Body of pancreas (tissue), 4 donors: ENCODE data around the gene MYO7B. TPM values are rescaled to one million over a fixed set of nuclear protein-coding genes. Genes with fewer than 3 reads are reported as not detected.

Source experiments
- ATAC-seq: fragments of 150-250 bp; one replicate; pipeline ENCODE4 v1.9.1; 2016
- DNase-seq, 4 donors: peaks; one replicate each; pipeline ENCODE4 v3.0.0-alpha.2; 2019
- H3K27ac ChIP-seq, 4 donors: fragments of 200-600 bp; sonication (generic); 1 replicate in 3 of 4; 2 replicates in 1 of 4; pipeline versions ENCODE4 v1.5.1 to v1.6.1; 2016 to 2019; ENCODE audit warnings: mild to moderate bottlenecking in 1 of 4, mixed read lengths in 1 of 4, moderate library complexity in 1 of 4
- H3K27me3 ChIP-seq, 2 donors: fragments of 200-600 bp; sonication (generic); one replicate each; pipeline ENCODE4 v1.6.0; 2016; ENCODE audit warnings: mild to moderate bottlenecking in 1 of 2
- H3K36me3 ChIP-seq, 2 donors: fragments of 200-600 bp; sonication (generic); replicated peaks in 1 of 2; 2 replicates each; pipeline ENCODE4 v1.5.1; 2016; ENCODE audit warnings: low read depth in 2 of 2; ENCODE audit not compliant: insufficient read depth in 1 of 2
- H3K4me1 ChIP-seq: fragments of 200-600 bp; sonication (generic); one replicate; pipeline ENCODE4 v1.6.0; 2016
- H3K4me3 ChIP-seq, 2 donors: fragments of 200-600 bp; sonication (generic); 1 replicate in 1 of 2; 2 replicates in 1 of 2; pipeline ENCODE4 v1.5.1; 2016 to 2019
- H3K9me3 ChIP-seq, 3 donors: fragments of 200-600 bp; sonication (generic); 1 replicate in 2 of 3; 2 replicates in 1 of 3; pipeline ENCODE4 v1.5.1; 2016
- POLR2A ChIP-seq, 3 donors: fragments of 450-650 bp; IDR thresholded peaks; one replicate each; pipeline ENCODE4 v1.6.1; 2016; ENCODE audit warnings: antibody characterized with exemption in 3 of 3, mild to moderate bottlenecking in 2 of 3
- WGBS, 2 donors: methylation state at CpG; one replicate each; pipeline ENCODE4 v1.1.5; 2017; 5-methylcytosine and 5-hydroxymethylcytosine counted together
- intact Hi-C: fragments of 100-400 bp; cut with DNase I; formaldehyde crosslinking; loops from one replicate; pipeline ENCODE4 v1.15.1; 2023
- total RNA-seq, 2 donors: library from RNA; depleted of rRNA; stranded (reverse); fragments of >200 nt; gene quantifications; one replicate each; pipeline ENCODE4 v1.1.0, GENCODE V29; 2016
- TF ChIP-seq, protein P1 (sequence below), 7 experiments: fragments of 450-650 bp in 4 of 7; fragments of 200-600 bp in 3 of 7; sonication (generic) in 3 of 7; IDR thresholded peaks; one replicate each; pipeline ENCODE4 v1.5.1; 2016 to 2019; ENCODE audit warnings: antibody characterized with exemption in 7 of 7

The MYO7B gene
- total RNA-seq, 2 donors from 2014 or later: 0.33 to 1.8 TPM

GRCh38 chr2:127650041-127650784 lies 114.7 kb downstream of the MYO7B start:
- Histone ChIP-seq H3K4me3 (no peak overlapping the region), H3K9me3 (no peaks in the 10 kb centered on the region), H3K27me3 (no peaks in the 10 kb centered on the region), H3K27ac (no peak overlapping the region), H3K36me3 (no peaks in the 10 kb centered on the region), H3K4me1 (peaks cover 12% of the 10 kb centered on the region)
- intact Hi-C loops: no loop called here
- DNase-seq: no peak
- 49 to 54% methylated on average over 6 to 17 of the region's 17 CpGs for WGBS, 2 donors
- no peak for ATAC-seq
- TF ChIP-seq POLR2A (IDR thresholded peaks at IDR 0.05): no peak
- TF ChIP-seq, protein P1, sequence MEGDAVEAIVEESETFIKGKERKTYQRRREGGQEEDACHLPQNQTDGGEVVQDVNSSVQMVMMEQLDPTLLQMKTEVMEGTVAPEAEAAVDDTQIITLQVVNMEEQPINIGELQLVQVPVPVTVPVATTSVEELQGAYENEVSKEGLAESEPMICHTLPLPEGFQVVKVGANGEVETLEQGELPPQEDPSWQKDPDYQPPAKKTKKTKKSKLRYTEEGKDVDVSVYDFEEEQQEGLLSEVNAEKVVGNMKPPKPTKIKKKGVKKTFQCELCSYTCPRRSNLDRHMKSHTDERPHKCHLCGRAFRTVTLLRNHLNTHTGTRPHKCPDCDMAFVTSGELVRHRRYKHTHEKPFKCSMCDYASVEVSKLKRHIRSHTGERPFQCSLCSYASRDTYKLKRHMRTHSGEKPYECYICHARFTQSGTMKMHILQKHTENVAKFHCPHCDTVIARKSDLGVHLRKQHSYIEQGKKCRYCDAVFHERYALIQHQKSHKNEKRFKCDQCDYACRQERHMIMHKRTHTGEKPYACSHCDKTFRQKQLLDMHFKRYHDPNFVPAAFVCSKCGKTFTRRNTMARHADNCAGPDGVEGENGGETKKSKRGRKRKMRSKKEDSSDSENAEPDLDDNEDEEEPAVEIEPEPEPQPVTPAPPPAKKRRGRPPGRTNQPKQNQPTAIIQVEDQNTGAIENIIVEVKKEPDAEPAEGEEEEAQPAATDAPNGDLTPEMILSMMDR (IDR thresholded peaks at IDR 0.05): no peak

DNA sequence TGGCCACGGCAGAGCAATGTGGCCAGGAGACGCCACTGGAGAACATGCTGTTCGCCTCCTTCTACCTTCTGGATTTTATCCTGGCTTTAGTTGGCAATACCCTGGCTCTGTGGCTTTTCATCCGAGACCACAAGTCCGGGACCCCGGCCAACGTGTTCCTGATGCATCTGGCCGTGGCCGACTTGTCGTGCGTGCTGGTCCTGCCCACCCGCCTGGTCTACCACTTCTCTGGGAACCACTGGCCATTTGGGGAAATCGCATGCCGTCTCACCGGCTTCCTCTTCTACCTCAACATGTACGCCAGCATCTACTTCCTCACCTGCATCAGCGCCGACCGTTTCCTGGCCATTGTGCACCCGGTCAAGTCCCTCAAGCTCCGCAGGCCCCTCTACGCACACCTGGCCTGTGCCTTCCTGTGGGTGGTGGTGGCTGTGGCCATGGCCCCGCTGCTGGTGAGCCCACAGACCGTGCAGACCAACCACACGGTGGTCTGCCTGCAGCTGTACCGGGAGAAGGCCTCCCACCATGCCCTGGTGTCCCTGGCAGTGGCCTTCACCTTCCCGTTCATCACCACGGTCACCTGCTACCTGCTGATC lies 115.4 kb downstream of the MYO7B start:
- DNase-seq (no peak), ATAC-seq (no peak)
- Histone ChIP-seq H3K4me1 (peaks cover 12% of the 10 kb centered on the region), H3K27me3 (no peaks in the 10 kb centered on the region), H3K27ac (no peak overlapping the region), H3K4me3 (no peak overlapping the region), H3K36me3 (no peaks in the 10 kb centered on the region), H3K9me3 (no peaks in the 10 kb centered on the region)
- TF ChIP-seq POLR2A (IDR thresholded peaks at IDR 0.05): no peak
- TF ChIP-seq, protein P1 (IDR thresholded peaks at IDR 0.05): no peak
- intact Hi-C loops: no loop called here
- WGBS, 2 donors: 68 to 87% methylated on average over 8 to 25 of the region's 28 CpGs

GRCh38 chr2:127651381-127651809 lies 115.9 kb downstream of the MYO7B start:
- H3K27ac ChIP-seq: no peak overlapping the region
- no peak for DNase-seq
- no peak overlapping the region for H3K4me3 ChIP-seq
- no peaks in the 10 kb centered on the region for H3K27me3 ChIP-seq
- H3K36me3 ChIP-seq: no peaks in the 10 kb centered on the region
- TF ChIP-seq, protein P1 (IDR thresholded peaks at IDR 0.05): no peak
- no peak for TF ChIP-seq POLR2A (IDR thresholded peaks at IDR 0.05)
- H3K4me1 ChIP-seq: peaks cover 12% of the 10 kb centered on the region
- no peak for ATAC-seq
- WGBS, 2 donors: 86 to 93% methylated on average over 16 to 29 of the region's 29 CpGs
- no peaks in the 10 kb centered on the region for H3K9me3 ChIP-seq
- intact Hi-C loops: no loop called here

- Histone ChIP-seq H3K36me3 (no peaks in the 10 kb centered on the region), H3K4me3 (no peak overlapping the region), H3K27ac (peak overlapping the region in 1 of 4 donors; percentile 6), H3K27me3 (no peaks in the 10 kb centered on the region), H3K9me3 (no peaks in the 10 kb centered on the region), H3K4me1 (peaks cover 12% of the 10 kb centered on the region)
- intact Hi-C loops: no loop called here
- DNase-seq (peak; percentile 36 to 52 (median 43)), ATAC-seq (peak; percentile 38)
- TF ChIP-seq, protein P1 (IDR thresholded peaks at IDR 0.05): no peak
- no peak for TF ChIP-seq POLR2A (IDR thresholded peaks at IDR 0.05)
- WGBS, 2 donors: 59 to 82% methylated on average over 13 to 14 of the region's 14 CpGs
Observed at GRCh38 chr2:127651971-127652550, 116.6 kb downstream of the MYO7B start.
